NCI-H128 (cell line): ENCODE results near the gene BABAM2.
"Not testable (repeated sequence)": the region's sequence is repeated elsewhere in the genome, so short reads cannot be mapped to it uniquely, and the experiment has no call there.

ENCODE experiments used
- DNase-seq: peaks from one replicate; lab custom pipeline; 2025; ENCODE audit not compliant: unreplicated experiment; lab: John Stamatoyannopoulos, UW

BABAM2 gene

GRCh38 chr2:28101123-28101522, 210.6 kb downstream of the BABAM2 start:
- no peak for DNase-seq

GRCh38 chr2:28101892-28102291, 211.4 kb downstream of the BABAM2 start:
- DNase-seq: no peak

- DNase-seq: no peak
Measured at GRCh38 chr2:28102455-28102874, 211.9 kb downstream of the BABAM2 start.

GRCh38 chr2:28103611-28104010, 213.1 kb downstream of the BABAM2 start:
- no peak for DNase-seq

GRCh38 chr2:28108143-28108542, 217.6 kb downstream of the BABAM2 start:
- no peak for DNase-seq

- not testable (repeated sequence) for DNase-seq
Measured at GRCh38 chr2:28113771-28114170, 223.2 kb downstream of the BABAM2 start.

GRCh38 chr2:28117104-28117596, 226.6 kb downstream of the BABAM2 start:
- no peak for DNase-seq

- DNase-seq: no peak
Measured at GRCh38 chr2:28119631-28120030, 229.1 kb downstream of the BABAM2 start.

- no peak for DNase-seq
Measured at GRCh38 chr2:28128281-28128950, 237.9 kb downstream of the BABAM2 start.

GRCh38 chr2:28129955-28130695, 239.6 kb downstream of the BABAM2 start:
- DNase-seq: no peak

GRCh38 chr2:28133778-28134177, 243.2 kb downstream of the BABAM2 start:
- no peak for DNase-seq

- no peak for DNase-seq
Measured at GRCh38 chr2:28134262-28134812, 243.8 kb downstream of the BABAM2 start.

- DNase-seq: no peak
Measured at GRCh38 chr2:28134857-28135256, 244.3 kb downstream of the BABAM2 start.

GRCh38 chr2:28135324-28135723, 244.8 kb downstream of the BABAM2 start:
- no peak for DNase-seq

GRCh38 chr2:28135799-28136198, 245.3 kb downstream of the BABAM2 start:
- DNase-seq: no peak

- no peak for DNase-seq
Measured at GRCh38 chr2:28136556-28136955, 246.0 kb downstream of the BABAM2 start.

- DNase-seq: no peak
Measured at GRCh38 chr2:28137221-28137620, 246.7 kb downstream of the BABAM2 start.

GRCh38 chr2:28142386-28142785, 251.9 kb downstream of the BABAM2 start:
- DNase-seq: no peak

GRCh38 chr2:28148000-28148399, 257.5 kb downstream of the BABAM2 start:
- DNase-seq: no peak

GRCh38 chr2:28148566-28148965, 258.0 kb downstream of the BABAM2 start:
- no peak for DNase-seq

GRCh38 chr2:28150236-28150915, 259.8 kb downstream of the BABAM2 start:
- no peak for DNase-seq

- no peak for DNase-seq
Measured at GRCh38 chr2:28150994-28151393, 260.5 kb downstream of the BABAM2 start.
